GM23338 (cell line): ENCODE measurements around the gene ME2.

Experiments
- EZH2 ChIP-seq: fragments of 200-600 bp; sonication (generic); IDR thresholded peaks from one replicate; pipeline ENCODE4 v1.8.0; 2017; ENCODE audit warnings: antibody characterized with exemption, mild to moderate bottlenecking, low read depth; ENCODE audit not compliant: unreplicated experiment
- EZH2phosphoT487 ChIP-seq: fragments of 200-600 bp; sonication (generic); IDR thresholded peaks from one replicate; pipeline ENCODE4 v1.8.1; 2018; ENCODE audit warnings: antibody characterized with exemption; ENCODE audit not compliant: unreplicated experiment
- JUNB ChIP-seq: IDR thresholded peaks from one replicate; pipeline ENCODE4 v1.6.1; 2016; ENCODE audit warnings: antibody characterized with exemption; ENCODE audit not compliant: unreplicated experiment
- NANOG ChIP-seq: IDR thresholded peaks from 2 replicates; pipeline ENCODE4 v1.6.1; 2016; ENCODE audit warnings: antibody characterized with exemption, borderline replicate concordance
- POLR2AphosphoS5 ChIP-seq: IDR thresholded peaks from 2 replicates; pipeline ENCODE4 v1.6.1; 2016; ENCODE audit warnings: antibody characterized with exemption, low read depth
- STAT1 ChIP-seq: IDR thresholded peaks from one replicate; pipeline ENCODE4 v1.6.1; 2016; ENCODE audit warnings: antibody characterized with exemption; ENCODE audit not compliant: unreplicated experiment
- ZNF114 ChIP-seq: fragments of 250-450 bp; sonication (Bioruptor Pico); IDR thresholded peaks from 2 replicates; pipeline ENCODE4 v1.5.0; 2020; ENCODE audit warnings: mild to moderate bottlenecking, moderate library complexity
- TF ChIP-seq, protein P1 (sequence below), 2 experiments: fragments of 200-600 bp in 1 of 2; sonication (generic) in 1 of 2; conservative IDR thresholded peaks; 2 replicates each; pipeline versions ENCODE4 v1.5.1 to v1.6.1; 2016 to 2017; ENCODE audit warnings: antibody characterized with exemption in 2 of 2, low read depth in 2 of 2, mild to moderate bottlenecking in 2 of 2, moderate library complexity in 1 of 2
- TF ChIP-seq, protein P2 (sequence below): IDR thresholded peaks from one replicate; pipeline ENCODE4 v1.6.1; 2018; ENCODE audit warnings: antibody characterized with exemption; ENCODE audit not compliant: unreplicated experiment
- TF ChIP-seq, protein P3 (sequence below): IDR thresholded peaks from 2 replicates; pipeline ENCODE4 v1.6.1; 2016; ENCODE audit warnings: antibody characterized with exemption

DNA sequence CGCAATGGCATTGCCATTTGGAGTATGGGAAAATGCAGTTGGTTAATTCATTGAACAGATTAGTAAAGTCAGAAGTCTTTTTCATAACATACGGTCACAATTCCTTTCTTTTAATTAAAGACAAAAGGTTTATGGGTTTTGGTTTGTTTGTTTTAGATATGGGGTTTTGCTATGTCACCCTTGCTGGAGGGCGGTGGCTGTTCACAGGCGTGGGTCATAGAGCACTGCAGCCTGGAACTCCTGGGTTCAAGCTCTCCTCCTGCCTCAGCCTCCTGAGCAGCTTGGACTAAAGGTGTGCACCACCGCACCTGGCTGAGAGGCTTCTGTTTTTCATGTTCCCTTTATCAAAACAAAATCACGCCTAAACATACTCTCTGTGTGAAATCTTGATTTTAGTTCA lies 70.3 kb downstream of the ME2 start:
- TF ChIP-seq, protein P1, sequence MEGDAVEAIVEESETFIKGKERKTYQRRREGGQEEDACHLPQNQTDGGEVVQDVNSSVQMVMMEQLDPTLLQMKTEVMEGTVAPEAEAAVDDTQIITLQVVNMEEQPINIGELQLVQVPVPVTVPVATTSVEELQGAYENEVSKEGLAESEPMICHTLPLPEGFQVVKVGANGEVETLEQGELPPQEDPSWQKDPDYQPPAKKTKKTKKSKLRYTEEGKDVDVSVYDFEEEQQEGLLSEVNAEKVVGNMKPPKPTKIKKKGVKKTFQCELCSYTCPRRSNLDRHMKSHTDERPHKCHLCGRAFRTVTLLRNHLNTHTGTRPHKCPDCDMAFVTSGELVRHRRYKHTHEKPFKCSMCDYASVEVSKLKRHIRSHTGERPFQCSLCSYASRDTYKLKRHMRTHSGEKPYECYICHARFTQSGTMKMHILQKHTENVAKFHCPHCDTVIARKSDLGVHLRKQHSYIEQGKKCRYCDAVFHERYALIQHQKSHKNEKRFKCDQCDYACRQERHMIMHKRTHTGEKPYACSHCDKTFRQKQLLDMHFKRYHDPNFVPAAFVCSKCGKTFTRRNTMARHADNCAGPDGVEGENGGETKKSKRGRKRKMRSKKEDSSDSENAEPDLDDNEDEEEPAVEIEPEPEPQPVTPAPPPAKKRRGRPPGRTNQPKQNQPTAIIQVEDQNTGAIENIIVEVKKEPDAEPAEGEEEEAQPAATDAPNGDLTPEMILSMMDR (conservative IDR thresholded peaks at IDR 0.05; ENCODE audit: low read depth in 2 of 2): no peak
- no peak for TF ChIP-seq EZH2
- no peak for TF ChIP-seq EZH2phosphoT487
- no peak for TF ChIP-seq STAT1
- no peak for TF ChIP-seq ZNF114 (CRISPR knock-in tag)
- no peak for TF ChIP-seq JUNB
- no peak for TF ChIP-seq POLR2AphosphoS5
- TF ChIP-seq, protein P2, sequence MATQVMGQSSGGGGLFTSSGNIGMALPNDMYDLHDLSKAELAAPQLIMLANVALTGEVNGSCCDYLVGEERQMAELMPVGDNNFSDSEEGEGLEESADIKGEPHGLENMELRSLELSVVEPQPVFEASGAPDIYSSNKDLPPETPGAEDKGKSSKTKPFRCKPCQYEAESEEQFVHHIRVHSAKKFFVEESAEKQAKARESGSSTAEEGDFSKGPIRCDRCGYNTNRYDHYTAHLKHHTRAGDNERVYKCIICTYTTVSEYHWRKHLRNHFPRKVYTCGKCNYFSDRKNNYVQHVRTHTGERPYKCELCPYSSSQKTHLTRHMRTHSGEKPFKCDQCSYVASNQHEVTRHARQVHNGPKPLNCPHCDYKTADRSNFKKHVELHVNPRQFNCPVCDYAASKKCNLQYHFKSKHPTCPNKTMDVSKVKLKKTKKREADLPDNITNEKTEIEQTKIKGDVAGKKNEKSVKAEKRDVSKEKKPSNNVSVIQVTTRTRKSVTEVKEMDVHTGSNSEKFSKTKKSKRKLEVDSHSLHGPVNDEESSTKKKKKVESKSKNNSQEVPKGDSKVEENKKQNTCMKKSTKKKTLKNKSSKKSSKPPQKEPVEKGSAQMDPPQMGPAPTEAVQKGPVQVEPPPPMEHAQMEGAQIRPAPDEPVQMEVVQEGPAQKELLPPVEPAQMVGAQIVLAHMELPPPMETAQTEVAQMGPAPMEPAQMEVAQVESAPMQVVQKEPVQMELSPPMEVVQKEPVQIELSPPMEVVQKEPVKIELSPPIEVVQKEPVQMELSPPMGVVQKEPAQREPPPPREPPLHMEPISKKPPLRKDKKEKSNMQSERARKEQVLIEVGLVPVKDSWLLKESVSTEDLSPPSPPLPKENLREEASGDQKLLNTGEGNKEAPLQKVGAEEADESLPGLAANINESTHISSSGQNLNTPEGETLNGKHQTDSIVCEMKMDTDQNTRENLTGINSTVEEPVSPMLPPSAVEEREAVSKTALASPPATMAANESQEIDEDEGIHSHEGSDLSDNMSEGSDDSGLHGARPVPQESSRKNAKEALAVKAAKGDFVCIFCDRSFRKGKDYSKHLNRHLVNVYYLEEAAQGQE: no peak
- TF ChIP-seq NANOG: no peak
- TF ChIP-seq, protein P3, sequence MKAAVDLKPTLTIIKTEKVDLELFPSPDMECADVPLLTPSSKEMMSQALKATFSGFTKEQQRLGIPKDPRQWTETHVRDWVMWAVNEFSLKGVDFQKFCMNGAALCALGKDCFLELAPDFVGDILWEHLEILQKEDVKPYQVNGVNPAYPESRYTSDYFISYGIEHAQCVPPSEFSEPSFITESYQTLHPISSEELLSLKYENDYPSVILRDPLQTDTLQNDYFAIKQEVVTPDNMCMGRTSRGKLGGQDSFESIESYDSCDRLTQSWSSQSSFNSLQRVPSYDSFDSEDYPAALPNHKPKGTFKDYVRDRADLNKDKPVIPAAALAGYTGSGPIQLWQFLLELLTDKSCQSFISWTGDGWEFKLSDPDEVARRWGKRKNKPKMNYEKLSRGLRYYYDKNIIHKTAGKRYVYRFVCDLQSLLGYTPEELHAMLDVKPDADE: no peak
